Measurements from ENCODE around the gene TRPM1. TPM values are rescaled to one million over a fixed set of nuclear protein-coding genes. Genes with fewer than 3 reads are reported as not detected.
A peak's percentile ranks its signal among the peaks of the same experiment; 100 is the strongest.

The TRPM1 gene
- total RNA-seq, 1 experiment from 2014 or later, result 0.48 TPM

DNA sequence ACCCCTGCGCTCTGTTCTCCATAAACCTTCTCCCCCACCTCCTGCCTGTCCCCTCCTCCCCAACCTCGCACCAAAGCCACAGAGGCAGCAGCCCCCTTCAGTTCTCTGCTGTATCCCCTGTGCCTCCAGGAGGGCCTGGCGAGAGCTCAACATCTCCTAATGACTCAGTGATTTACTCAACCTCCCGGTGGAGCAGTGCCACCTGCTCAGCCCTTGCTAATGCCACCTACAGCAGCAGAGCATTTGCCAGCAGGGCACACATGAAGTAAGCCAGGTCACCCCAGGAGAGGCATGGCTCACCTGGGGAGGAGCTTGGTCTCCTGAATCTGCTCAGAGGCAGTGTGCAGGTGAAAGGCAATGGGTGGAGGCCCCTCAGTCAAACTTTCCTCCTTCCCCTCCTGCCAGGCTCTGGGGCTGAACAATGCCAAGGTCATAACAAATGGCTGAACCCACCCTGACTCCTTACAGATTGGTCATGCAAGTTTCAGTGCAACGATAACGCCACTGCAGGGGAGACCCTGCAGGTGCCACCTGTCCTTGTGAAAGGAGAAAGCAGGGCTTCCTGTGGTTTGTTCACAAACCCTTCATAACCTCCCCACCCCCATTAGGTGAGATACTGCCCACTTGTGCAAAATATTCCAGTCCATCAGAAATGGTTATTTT lies 19.8 kb downstream of the TRPM1 start:
- Histone ChIP-seq H3K36me3 (replicated peaks; ENCODE audit: control insufficient read depth, insufficient read depth, low read length) (no peaks in the 10 kb centered on the region), H3K27me3 (ENCODE audit: control insufficient read depth, insufficient read depth, low read length) (no peaks in the 10 kb centered on the region; the same call in 1 of the 2 replicates), H3K4me3 (ENCODE audit: insufficient read depth, low read depth, low read length) (no peak overlapping the region)
- DNase-seq, result no peak

DNA sequence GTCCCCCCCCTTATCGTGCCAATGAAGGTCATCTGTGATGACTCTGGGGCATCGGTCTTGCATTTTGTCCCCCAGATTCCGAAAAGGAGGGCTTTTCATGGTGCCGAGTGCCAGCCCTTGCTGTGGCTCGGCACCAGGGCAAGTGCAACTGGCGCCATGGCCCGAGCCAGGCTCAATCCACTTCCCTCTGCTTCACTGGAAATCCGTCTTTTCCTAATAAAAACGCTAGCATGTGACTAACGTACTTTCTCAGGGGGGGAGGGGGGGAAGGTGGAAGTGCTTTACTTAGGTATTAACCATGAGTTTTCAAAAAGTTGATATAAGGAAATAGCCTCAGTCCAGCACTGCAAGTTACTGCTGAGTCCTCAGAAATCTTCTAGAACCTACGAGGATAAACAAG lies 20.5 kb downstream of the TRPM1 start:
- no peaks in the 10 kb centered on the region; the same call in 1 of the 2 replicates for H3K27me3 ChIP-seq (ENCODE audit: control insufficient read depth, insufficient read depth, low read length)
- H3K4me3 ChIP-seq (ENCODE audit: insufficient read depth, low read depth, low read length), result peak overlapping the region; percentile 34
- no peak for DNase-seq
- no peaks in the 10 kb centered on the region for H3K36me3 ChIP-seq (replicated peaks; ENCODE audit: control insufficient read depth, insufficient read depth, low read length)

DNA sequence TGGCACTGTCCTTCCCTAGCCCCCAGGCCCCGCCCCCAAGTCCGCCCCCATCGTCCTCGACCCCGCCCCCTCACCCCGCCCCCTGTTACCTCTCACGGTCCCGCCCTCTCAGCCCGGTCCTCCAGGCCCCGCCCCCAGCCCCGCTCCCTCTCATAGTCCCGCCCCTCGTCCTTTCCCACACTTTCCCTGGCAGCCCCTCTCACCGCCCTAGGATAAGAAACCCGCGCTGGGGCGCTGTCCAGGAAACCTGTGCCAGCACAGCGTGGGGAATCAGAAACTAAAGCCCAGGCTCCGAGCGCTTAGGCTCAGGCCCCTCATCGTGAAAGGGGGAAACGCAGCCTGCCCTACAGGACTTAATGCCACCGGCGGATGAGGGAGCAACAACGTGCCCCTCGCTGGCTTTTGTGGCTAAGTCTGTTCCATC lies 20.9 kb downstream of the TRPM1 start:
- no peaks in the 10 kb centered on the region; the same call in 1 of the 2 replicates for H3K27me3 ChIP-seq (ENCODE audit: control insufficient read depth, insufficient read depth, low read length)
- DNase-seq, result peak; percentile 98
- peak overlapping the region; percentile 34 for H3K4me3 ChIP-seq (ENCODE audit: insufficient read depth, low read depth, low read length)
- H3K36me3 ChIP-seq (replicated peaks; ENCODE audit: control insufficient read depth, insufficient read depth, low read length), result no peaks in the 10 kb centered on the region

DNA sequence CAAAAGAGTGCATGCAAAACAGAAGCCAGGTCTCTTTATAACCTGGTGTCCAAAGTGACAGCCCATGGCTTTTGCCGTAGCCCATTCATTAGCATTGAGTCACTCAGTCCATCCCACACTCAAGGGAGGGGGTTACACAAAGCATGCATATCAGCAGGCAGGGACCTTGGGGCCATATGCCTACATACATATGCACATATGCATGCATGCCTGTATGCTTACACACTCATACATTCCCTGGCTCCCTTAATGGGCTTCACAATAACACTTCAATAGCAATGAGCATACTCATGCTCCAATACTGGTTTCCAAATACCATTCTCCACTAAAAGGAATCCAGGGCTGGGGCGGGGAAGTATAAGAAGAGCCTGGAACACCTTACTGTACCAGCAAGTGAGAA lies 22.0 kb downstream of the TRPM1 start:
- no peaks in the 10 kb centered on the region; the same call in 1 of the 2 replicates for H3K27me3 ChIP-seq (ENCODE audit: control insufficient read depth, insufficient read depth, low read length)
- no peak overlapping the region for H3K4me3 ChIP-seq (ENCODE audit: insufficient read depth, low read depth, low read length)
- DNase-seq, result peak; percentile 56

DNA sequence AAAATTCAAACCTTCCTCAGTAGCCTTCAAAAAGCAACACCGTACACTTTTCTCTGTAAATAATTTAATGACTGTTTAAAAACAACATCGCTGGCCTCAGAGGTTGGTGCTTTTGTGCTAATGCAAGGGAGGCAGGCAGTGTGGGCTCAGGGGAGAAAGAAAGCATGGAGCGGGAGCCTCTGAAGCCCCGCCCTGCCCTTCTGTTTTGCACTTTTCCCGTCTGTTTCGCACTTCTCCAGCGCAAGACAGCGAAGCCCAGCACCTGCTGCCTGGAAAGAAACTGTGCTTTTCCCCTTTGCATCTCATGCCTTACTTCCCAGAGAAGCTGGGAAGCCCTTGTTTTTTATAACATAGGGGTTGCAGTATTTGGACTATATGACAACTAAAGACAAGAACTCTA lies 23.1 kb downstream of the TRPM1 start:
- H3K4me3 ChIP-seq (ENCODE audit: insufficient read depth, low read depth, low read length), result no peak overlapping the region
- no peaks in the 10 kb centered on the region for H3K36me3 ChIP-seq (replicated peaks; ENCODE audit: control insufficient read depth, insufficient read depth, low read length)
- no peak for DNase-seq
- H3K27me3 ChIP-seq (ENCODE audit: control insufficient read depth, insufficient read depth, low read length), result no peaks in the 10 kb centered on the region; the same call in 1 of the 2 replicates

More for the DNA sequence above, 22.0 kb downstream of the TRPM1 start:
- H3K36me3 ChIP-seq (replicated peaks; ENCODE audit: control insufficient read depth, insufficient read depth, low read length), result no peaks in the 10 kb centered on the region

DNA sequence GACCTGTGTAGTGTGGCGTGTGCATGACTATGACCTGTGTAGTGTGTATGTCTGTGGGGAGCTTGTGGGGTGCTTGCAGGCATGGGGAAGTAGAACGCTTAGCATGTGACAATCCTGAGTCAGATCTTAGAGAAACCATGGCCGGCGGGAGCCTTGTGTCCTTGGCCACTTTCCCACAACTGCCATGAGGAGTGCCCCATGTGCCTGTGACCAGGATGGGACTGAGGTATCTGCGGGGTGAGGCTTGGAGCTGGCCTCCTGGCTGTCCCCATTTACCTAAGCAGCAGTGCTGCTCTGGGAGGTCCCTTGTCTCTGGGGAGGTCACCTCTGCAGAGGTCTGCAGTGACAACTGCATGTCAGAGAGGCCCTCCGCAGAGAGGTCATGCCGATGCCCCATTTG lies 23.6 kb downstream of the TRPM1 start:
- H3K4me3 ChIP-seq (ENCODE audit: insufficient read depth, low read depth, low read length), result no peak overlapping the region
- DNase-seq, result no peak
- no peaks in the 10 kb centered on the region for H3K36me3 ChIP-seq (replicated peaks; ENCODE audit: control insufficient read depth, insufficient read depth, low read length)
- no peaks in the 10 kb centered on the region; the same call in 1 of the 2 replicates for H3K27me3 ChIP-seq (ENCODE audit: control insufficient read depth, insufficient read depth, low read length)

DNA sequence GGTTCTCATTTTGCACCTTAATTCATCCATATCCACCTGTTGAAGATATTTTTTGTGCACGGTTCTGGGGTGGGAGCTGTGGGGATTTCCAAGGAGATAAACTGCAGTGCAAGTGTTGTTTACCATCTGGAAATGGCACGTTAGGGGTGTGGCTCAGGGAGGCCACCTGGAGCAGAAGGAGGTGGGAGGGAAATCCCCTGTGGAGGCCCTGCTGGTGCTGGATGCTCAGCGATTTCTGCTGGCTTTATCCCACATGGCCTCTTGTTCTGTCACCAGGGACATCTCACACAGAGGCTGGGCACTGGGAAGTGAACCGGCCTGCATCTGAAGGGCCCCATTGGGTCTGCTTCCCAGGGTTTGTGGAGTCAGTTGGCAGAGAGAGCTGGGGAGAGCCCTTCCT lies 24.3 kb downstream of the TRPM1 start:
- Histone ChIP-seq H3K4me3 (ENCODE audit: insufficient read depth, low read depth, low read length) (no peak overlapping the region), H3K27me3 (ENCODE audit: control insufficient read depth, insufficient read depth, low read length) (no peaks in the 10 kb centered on the region; the same call in 1 of the 2 replicates), H3K36me3 (replicated peaks; ENCODE audit: control insufficient read depth, insufficient read depth, low read length) (no peaks in the 10 kb centered on the region)
- no peak for DNase-seq

DNA sequence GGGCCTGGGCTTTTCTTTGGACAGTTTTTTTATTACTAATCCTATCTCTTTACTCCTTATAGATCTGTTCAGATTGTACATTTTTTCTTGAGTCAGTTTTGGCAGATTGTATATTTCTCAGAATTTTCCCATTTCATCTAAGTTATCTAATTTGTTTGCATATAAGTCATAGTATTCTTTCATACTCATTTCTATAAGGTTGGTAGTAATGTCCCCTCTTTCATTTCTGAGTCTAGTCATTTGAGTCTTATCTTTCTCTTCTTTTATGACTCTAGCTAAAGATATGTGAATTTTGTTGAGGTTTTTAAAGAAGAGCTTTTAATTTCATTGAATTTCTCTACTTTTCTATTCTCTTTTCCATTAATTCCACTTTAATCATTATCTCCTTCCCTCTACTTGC lies 27.2 kb downstream of the TRPM1 start:
- H3K4me3 ChIP-seq (ENCODE audit: insufficient read depth, low read depth, low read length), result no peak overlapping the region
- DNase-seq, result no peak
- H3K36me3 ChIP-seq (replicated peaks; ENCODE audit: control insufficient read depth, insufficient read depth, low read length), result no peaks in the 10 kb centered on the region
- H3K27me3 ChIP-seq (ENCODE audit: control insufficient read depth, insufficient read depth, low read length), result no peaks in the 10 kb centered on the region

DNA sequence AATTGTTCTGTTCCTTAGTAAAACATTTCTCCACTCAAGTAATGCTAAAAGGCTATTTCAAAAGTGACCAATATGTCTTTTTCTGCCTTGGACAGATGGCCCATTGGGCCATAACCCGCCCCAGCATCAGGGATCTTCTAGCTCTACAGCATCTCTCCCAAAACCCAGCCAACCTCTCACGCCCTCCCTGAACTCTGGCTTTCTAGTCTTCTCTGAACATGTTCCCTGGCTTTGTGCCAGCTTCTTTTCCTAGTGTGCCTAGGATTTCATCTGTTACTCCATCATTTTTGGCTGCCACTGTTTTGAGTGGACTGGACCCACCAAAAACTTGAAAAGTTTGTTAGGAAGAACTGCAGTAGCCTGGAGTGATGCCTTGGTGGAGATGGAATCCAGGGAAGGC lies 30.7 kb downstream of the TRPM1 start:
- DNase-seq, result no peak
- H3K27me3 ChIP-seq (ENCODE audit: control insufficient read depth, insufficient read depth, low read length), result no peaks in the 10 kb centered on the region
- no peak overlapping the region for H3K4me3 ChIP-seq (ENCODE audit: insufficient read depth, low read depth, low read length)
- H3K36me3 ChIP-seq (replicated peaks; ENCODE audit: control insufficient read depth, insufficient read depth, low read length), result no peaks in the 10 kb centered on the region

DNA sequence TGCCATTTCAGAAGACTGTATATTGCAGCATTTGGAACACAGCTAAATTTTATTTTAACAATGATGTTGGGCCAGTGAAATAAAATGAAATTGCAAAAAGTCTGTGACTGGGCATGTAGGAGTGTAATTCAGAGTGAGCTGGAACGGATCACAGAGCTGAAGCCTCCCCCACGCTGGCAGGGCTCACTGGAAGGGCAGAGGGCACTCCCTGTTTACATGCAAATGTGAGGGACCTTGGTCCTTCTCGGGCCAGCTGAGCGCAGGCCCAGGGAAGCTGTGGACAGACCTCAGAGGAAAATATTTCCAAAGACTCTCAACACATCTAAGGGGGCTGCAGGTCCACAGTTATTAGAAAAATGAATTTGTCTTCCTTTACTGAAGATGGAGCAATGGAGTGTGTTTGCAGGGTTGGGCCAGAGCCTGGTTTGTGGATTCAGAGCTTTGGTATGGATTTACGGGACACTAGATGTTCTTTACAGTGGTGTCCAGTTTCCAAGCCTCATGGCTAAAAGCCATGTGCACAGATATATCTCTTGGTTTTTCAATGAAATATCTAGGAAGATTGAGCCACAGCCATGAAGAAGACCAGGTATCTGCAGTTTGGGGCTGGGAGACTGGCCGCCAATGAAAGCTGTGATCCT lies 32.0 kb downstream of the TRPM1 start:
- H3K4me3 ChIP-seq (ENCODE audit: insufficient read depth, low read depth, low read length), result no peak overlapping the region
- H3K27me3 ChIP-seq (ENCODE audit: control insufficient read depth, insufficient read depth, low read length), result no peaks in the 10 kb centered on the region
- no peaks in the 10 kb centered on the region for H3K36me3 ChIP-seq (replicated peaks; ENCODE audit: control insufficient read depth, insufficient read depth, low read length)
- no peak for DNase-seq

DNA sequence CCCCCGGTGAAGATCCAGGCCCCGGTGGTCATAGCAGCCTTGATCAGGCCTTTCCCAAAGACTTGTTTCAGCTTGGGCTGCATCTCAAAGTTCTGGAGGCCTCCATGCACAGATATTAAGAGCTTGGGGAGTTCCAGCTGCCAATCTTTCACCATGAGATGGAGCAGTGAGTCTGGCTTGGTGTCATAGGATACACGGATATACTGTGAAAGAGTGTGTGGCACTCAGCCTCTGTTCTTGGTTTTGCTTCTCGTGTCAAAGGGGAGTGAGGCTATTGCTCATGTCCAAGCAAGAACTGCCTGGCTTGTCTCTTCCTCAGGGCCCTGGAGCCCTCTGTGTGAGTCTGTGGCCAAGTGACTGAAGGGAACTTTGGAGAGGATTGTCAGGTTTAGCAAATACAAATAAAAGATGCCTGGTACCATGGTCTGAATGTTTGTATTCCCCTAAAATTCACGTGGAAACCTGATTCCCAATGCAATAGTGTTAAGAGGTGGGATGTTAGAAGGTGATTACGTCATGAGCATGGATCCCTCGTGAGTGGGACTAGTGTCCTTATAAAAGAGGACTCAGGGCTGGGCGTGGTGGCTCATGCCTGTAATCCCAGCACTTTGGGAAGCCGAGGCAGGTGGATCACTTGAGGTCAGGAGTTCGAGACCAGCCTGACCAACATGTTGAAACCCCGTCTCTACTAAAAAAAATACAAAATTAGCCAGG lies 33.5 kb downstream of the TRPM1 start:
- Histone ChIP-seq H3K36me3 (replicated peaks; ENCODE audit: control insufficient read depth, insufficient read depth, low read length) (no peaks in the 10 kb centered on the region), H3K4me3 (ENCODE audit: insufficient read depth, low read depth, low read length) (no peak overlapping the region), H3K27me3 (ENCODE audit: control insufficient read depth, insufficient read depth, low read length) (no peaks in the 10 kb centered on the region)
- no peak for DNase-seq

DNA sequence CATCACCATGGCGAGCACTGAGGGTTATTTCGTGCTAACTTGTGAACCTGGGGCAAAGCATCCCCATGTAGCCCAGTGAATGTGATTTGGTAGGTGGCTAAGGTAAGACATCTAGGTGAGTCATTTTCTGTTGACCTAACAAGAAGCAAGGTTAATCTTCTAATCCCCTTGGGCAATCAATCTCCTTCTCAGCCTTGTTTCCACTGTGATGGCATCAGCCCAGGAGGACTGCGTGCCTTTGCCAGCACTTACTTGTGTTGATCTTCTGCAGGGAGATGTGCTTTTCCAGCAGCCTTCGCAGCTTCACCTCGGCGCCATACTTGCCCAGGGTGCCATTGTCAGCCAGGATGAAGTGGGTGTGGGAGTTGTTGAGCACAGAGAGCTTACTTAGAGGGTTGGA lies 35.7 kb downstream of the TRPM1 start:
- no peak for DNase-seq
- H3K4me3 ChIP-seq (ENCODE audit: insufficient read depth, low read depth, low read length), result no peak overlapping the region
- no peaks in the 10 kb centered on the region for H3K36me3 ChIP-seq (replicated peaks; ENCODE audit: control insufficient read depth, insufficient read depth, low read length)
- H3K27me3 ChIP-seq (ENCODE audit: control insufficient read depth, insufficient read depth, low read length), result no peaks in the 10 kb centered on the region

DNA sequence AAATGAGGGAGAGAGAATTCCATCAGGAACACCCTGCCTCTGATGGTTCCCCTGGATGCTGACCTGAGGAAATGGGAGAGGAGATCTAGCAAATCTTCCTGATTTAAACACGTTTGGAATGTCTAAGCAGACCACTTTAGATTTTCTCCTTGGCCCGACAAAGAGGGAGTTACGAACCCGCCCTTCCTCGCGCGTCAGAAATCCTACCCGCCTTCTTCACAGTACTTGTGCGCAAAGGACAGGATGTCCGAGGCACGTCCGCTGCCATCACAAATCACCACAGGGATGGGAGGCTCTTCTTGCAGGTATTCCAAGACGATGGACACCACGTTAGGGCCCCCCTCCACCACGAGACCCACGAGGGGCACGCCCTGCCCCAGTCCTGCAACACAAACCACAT lies 38.6 kb downstream of the TRPM1 start:
- no peak overlapping the region for H3K4me3 ChIP-seq (ENCODE audit: insufficient read depth, low read depth, low read length)
- DNase-seq, result no peak
- no peaks in the 10 kb centered on the region for H3K27me3 ChIP-seq (ENCODE audit: control insufficient read depth, insufficient read depth, low read length)
- no peaks in the 10 kb centered on the region for H3K36me3 ChIP-seq (replicated peaks; ENCODE audit: control insufficient read depth, insufficient read depth, low read length)

DNA sequence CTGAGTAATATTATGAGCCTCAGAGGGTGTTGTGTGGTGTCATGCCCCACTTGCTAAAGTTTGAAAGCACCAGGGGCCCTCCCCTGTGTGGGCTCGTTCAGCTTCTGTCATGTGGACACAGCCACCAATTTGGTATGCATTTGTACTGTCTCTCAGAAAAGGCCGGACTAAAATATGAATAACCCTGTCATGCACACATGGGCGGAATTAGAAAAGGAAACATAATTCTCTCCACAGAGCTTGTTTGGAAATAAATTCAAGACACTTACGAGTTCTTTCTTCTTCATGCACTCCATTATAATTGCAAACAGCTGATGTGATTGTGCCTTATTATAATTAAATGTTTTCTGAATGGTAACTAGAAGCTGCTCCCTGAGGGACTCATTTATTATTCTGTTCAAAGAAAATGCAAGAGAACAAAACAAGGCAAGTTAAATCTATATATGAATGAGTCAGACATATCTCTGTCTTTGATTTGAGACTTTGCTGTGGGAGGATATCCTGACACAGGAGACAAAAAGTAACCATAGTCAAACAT lies 39.1 kb downstream of the TRPM1 start:
- Histone ChIP-seq H3K27me3 (ENCODE audit: control insufficient read depth, insufficient read depth, low read length) (no peaks in the 10 kb centered on the region), H3K4me3 (ENCODE audit: insufficient read depth, low read depth, low read length) (no peak overlapping the region), H3K36me3 (replicated peaks; ENCODE audit: control insufficient read depth, insufficient read depth, low read length) (no peaks in the 10 kb centered on the region)
- DNase-seq, result no peak
